ENCODE results near the gene GAS6.
A peak's percentile ranks its signal among the peaks of the same experiment; 100 is the strongest.

GAS6 gene

GRCh38 chr13:113851826-113852535 is 11.9 kb downstream of the GAS6 start:
- no peak for DNase-seq (ENCODE audit: low spot score)

- DNase-seq (ENCODE audit: low spot score), result no peak
These were observed 12.4 kb downstream of the GAS6 start for GRCh38 chr13:113851480-113851803.

GRCh38 chr13:113850722-113851479 is 13.0 kb downstream of the GAS6 start:
- no peak for DNase-seq (ENCODE audit: low spot score)

DNA sequence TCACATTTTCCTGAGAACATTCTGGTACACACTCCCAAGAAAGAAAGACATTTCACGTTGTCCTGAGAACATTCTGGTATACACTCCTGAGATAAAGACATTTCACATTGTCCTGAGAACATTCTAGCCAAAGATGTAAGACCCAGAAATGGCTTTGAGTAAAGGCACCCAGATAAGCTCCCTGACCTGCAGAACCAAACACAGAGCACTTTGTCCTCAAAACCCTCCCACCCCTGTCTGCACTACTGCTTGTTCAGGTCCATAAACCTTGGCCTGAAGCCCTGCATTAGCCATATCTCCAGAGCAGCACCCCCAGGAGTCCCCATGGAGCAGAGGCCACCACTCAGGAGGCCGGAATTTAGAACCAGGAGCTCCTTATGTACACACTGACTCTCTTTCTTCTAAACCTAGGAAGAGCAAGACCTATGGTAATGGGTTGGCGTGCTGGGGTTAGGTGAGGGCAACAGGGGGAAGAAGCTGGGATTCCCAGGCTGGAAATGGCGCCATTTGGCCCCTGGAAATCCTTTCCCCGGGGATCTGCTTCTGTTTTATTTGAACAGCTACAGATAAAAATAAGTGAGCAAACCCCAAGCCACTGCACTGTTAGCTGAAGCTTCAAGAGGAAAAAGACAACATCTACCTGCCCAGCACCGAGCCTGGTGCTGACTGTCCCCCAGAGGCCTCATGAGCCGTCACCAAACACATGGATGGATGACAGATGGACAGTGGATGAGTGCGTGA is 13.7 kb downstream of the GAS6 start:
- no peak for DNase-seq (ENCODE audit: low spot score)

DNA sequence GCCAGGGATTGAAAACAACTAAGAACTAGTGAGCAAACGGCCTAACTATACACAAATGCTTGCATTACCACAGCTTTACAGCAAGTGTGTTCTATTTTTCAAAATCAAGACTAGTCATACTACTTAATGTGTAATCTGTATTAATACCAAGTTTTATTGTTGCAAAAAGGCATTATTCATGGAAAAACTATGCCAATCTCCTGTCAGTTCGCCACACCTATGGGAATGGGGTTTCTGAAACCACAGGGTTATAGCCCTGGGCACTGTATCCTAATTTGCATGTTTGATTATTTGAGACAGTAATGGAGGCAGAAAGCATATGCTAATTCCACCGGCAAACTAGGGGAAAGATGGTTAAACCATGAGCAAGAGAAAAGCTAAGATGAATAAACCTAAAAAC is 14.3 kb downstream of the GAS6 start:
- no peak for DNase-seq (ENCODE audit: low spot score)

- peak; percentile 47 for DNase-seq (ENCODE audit: low spot score)
These were observed 15.2 kb downstream of the GAS6 start for GRCh38 chr13:113848431-113849260.

DNA sequence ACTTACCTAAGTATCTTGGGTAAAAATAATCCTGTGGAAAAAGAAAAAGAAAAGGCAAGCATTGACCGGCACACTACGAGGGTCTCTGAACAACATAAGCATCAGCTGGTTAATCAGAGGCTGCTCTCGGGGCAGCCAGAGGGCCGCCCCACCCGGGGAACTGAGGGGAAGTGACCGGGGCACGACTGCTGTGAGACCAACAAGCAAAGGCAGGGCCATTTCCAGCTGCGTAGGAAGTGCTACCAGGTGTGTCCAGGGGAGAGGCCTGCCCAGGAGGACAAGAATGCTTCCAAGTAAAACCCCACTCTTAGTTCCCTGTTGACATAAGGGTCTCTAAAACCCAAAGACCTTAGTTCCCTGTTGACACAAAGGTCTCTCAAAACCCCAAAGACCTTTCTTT is 15.9 kb downstream of the GAS6 start:
- no peak for DNase-seq (ENCODE audit: low spot score)

DNA sequence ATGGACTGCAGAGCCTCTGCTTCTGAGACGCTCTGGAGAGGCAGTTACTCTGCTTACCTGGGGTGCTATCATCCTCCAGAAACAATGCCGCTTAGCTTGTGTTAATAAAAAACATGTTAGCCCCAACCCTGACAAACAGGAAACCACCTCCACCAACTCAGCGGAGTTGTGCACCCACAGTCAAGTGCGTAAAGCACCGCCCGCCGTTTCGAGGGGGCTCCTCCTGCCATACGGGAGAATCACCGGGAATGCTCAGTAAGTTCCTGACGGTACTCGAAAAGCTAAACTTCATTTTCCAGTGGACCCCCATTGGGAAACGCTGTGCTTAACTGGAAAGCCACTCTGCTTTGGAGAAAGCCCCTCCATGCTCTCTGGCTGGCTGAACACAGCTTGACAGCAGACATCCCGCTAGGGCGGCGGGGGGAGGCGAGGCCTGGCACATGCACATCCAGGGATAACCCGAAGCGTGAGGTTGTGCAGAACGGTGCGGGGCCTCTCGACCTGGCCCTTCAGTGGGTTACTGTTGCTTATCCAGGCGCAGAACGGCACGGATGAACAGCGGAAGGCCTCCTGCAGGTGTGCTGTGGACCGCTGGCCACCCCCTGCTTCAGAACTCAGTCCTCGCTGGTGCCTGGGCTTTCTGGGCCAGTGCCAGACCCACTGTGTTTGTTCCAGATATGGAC is 17.1 kb downstream of the GAS6 start:
- DNase-seq (ENCODE audit: low spot score), result peak; percentile 47

GRCh38 chr13:113845723-113846635 is 17.9 kb downstream of the GAS6 start:
- peak; percentile 54 for DNase-seq (ENCODE audit: low spot score)

- DNase-seq (ENCODE audit: low spot score), result no peak
These were observed 18.8 kb downstream of the GAS6 start for GRCh38 chr13:113845055-113845454.

- no peak for DNase-seq (ENCODE audit: low spot score)
These were observed 19.9 kb downstream of the GAS6 start for GRCh38 chr13:113843864-113844556.

DNA sequence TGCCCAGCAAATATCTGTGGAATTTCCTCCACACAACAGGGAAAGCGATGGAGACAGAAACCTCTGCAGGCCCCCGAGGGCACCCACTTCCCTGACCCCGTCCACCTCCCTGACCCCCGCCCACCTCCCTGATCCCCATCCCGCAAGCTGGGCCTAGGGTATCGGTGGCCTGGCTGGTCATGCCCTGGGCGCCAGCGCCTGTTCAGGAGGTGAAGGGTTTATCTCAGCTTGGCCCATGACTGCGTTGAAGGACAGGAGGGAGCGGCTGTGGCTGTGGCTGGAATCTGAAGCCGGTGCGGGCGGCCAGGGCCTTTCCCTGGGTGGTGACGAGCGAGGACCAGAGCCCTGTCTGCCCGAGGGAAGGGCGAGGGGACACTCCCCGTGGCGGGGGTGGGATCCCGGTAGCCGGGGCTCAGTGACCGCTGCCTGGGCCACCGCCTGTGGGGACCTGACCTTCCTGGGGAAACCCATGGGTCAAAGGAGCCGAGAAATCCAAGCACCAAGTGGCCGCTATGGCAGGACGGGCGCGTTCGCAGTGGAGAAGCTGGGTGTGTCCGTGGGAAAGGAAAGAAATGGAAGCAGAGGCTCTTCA is 20.7 kb downstream of the GAS6 start:
- no peak for DNase-seq (ENCODE audit: low spot score)

- DNase-seq (ENCODE audit: low spot score), result no peak
These were observed 21.4 kb downstream of the GAS6 start for GRCh38 chr13:113842336-113843062.

- no peak for DNase-seq (ENCODE audit: low spot score)
These were observed 22.6 kb downstream of the GAS6 start for GRCh38 chr13:113841353-113841650.

DNA sequence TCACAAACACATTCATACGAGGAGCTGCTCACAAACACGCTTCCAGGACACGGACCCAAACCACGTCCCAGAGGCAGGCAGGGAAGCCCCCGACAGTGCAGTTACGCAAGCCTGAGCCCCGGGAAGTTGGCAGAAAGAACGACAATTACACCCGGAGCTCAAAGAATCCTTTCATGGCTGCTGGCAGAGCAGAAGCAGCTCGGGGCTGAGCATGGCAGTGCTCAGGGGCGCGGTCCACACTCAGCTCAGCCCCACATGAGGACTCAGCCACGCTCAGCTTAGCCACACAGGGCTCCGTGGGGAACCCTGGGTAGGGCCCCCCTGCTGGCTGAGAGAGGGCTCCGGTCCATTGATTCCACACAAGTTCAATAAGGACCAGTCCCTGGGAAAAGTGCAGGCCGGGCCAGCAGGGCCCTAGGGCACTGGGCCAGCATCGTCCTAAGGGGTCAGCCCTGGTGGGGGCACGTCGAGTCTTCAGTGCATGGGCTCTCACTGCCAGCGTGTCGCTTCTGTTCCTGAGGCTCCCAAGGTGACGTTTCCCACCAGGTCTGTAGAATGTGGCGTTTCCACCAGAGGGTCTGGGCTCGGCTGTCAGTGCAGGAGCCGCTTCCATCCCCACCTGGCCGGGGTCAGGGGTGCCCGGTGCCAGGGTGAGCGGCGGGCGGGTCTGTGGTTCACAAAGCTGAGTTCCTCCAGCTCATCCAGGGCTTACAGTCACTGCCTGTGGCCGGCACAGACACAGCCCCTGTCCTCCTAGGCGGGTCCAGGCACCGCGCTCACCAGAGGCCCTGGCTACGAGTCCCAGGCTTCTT is 23.1 kb downstream of the GAS6 start:
- DNase-seq (ENCODE audit: low spot score), result no peak

GRCh38 chr13:113839536-113840204 is 24.2 kb downstream of the GAS6 start:
- no peak for DNase-seq (ENCODE audit: low spot score)

- DNase-seq (ENCODE audit: low spot score), result no peak
These were observed 25.1 kb downstream of the GAS6 start for GRCh38 chr13:113838711-113839201.
